Fibroblast of the aortic adventitia (primary cell): Measurements from ENCODE around the gene NT5C1B. TPM values are rescaled to one million over a fixed set of nuclear protein-coding genes. Genes with fewer than 3 reads are reported as not detected.

Source experiments
- DNase-seq: peaks from one replicate; pipeline ENCODE4 v3.0.0-alpha.2; 2010; ENCODE audit warnings: low read depth
- H3K4me3 ChIP-seq: 2 replicates; pipeline ENCODE4 v1.5.1; 2011; ENCODE audit warnings: low read depth, mild to moderate bottlenecking, control low read depth, low read length, moderate library complexity
- CTCF ChIP-seq: IDR thresholded peaks from 2 replicates; pipeline ENCODE4 v1.5.1; 2011; ENCODE audit warnings: mild to moderate bottlenecking, low read length, control low read depth, inconsistent platforms; ENCODE audit not compliant: insufficient read depth
- total RNA-seq: library from RNA; depleted of rRNA; stranded (reverse); fragments of >200 nt; gene quantifications from 2 replicates; pipeline ENCODE4 v1.2.3, GENCODE V29; 2012; ENCODE audit warnings: low replicate concordance

Gene NT5C1B
- total RNA-seq, 1 donor, result not detected

DNA sequence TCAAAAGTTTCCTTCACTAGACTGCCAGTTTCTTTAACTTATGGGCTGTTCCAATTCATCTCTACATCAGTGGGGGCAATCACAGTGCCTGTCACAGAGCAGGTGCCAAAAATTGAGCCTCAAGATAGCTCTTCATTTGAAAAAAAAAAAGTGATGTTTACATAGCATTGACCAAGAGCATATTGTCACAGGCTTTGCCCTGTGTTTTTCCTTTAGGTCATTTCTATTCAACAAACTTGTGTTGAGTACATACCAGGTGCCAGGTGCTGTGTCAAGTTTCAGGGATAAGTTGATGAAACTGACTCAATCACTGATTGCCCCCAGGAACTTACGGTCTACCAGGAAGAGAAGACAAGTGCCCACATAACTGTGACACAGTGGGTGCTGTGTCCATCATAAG, 22.2 kb upstream of the NT5C1B start:
- no peak for DNase-seq
- no peak for TF ChIP-seq CTCF

GRCh38 chr2:18611184-18611583, 21.8 kb upstream of the NT5C1B start:
- TF ChIP-seq CTCF, result no peak
- no peak overlapping the region for H3K4me3 ChIP-seq
- DNase-seq, result peak; percentile 52

More for the DNA sequence above, 22.2 kb upstream of the NT5C1B start:
- H3K4me3 ChIP-seq, result no peak overlapping the region

- DNase-seq, result no peak
- no peak for TF ChIP-seq CTCF
Observed at GRCh38 chr2:18610651-18611050, 21.3 kb upstream of the NT5C1B start.

GRCh38 chr2:18610090-18610489, 20.7 kb upstream of the NT5C1B start:
- DNase-seq, result no peak
- H3K4me3 ChIP-seq, result no peak overlapping the region
- TF ChIP-seq CTCF, result no peak

More at GRCh38 chr2:18610651-18611050, 21.3 kb upstream of the NT5C1B start:
- H3K4me3 ChIP-seq, result no peak overlapping the region

GRCh38 chr2:18605115-18605514, 15.7 kb upstream of the NT5C1B start:
- no peak for DNase-seq
- H3K4me3 ChIP-seq, result no peak overlapping the region
- no peak for TF ChIP-seq CTCF

- TF ChIP-seq CTCF, result no peak
- no peak for DNase-seq
- no peak overlapping the region for H3K4me3 ChIP-seq
Observed at GRCh38 chr2:18604531-18604885, 15.1 kb upstream of the NT5C1B start.

GRCh38 chr2:18603854-18604530, 14.6 kb upstream of the NT5C1B start:
- no peak overlapping the region for H3K4me3 ChIP-seq
- peak; percentile 74 for DNase-seq
- TF ChIP-seq CTCF, result no peak
